NCI-H128 (cell line): ENCODE measurements around the gene C16orf54.
A peak's percentile ranks its signal among the peaks of the same experiment; 100 is the strongest.
"Not testable (repeated sequence)": the region's sequence is repeated elsewhere in the genome, so short reads cannot be mapped to it uniquely, and the experiment has no call there.

ENCODE experiments used
- DNase-seq: peaks from one replicate; lab custom pipeline; 2025; ENCODE audit not compliant: unreplicated experiment; lab: John Stamatoyannopoulos, UW

Gene C16orf54

GRCh38 chr16:29709657-29710056, 36.1 kb downstream of the C16orf54 start:
- DNase-seq, result not testable (repeated sequence)

- DNase-seq, result no peak
Observed at GRCh38 chr16:29708917-29709600, 36.7 kb downstream of the C16orf54 start.

DNA sequence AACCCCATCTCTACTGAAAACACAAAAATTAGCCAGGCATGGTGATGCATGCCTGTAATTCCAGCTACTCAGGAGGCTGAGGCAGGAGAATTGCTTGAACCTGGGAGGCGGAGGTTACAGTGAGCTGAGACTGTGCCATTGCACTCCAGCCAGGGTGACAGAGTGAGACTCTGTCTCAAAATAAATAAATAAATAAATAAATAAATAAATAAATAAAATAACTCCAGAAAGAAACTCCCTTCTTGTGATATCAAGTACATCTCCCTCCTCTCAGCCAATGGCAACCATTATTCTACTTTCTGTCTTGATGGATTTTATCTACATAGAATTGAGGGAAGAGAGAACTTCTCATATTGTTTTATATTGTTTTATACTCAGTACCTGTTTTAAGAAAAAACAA, 38.6 kb downstream of the C16orf54 start:
- not testable (repeated sequence) for DNase-seq

GRCh38 chr16:29705030-29705429, 40.8 kb downstream of the C16orf54 start:
- DNase-seq, result no peak

DNA sequence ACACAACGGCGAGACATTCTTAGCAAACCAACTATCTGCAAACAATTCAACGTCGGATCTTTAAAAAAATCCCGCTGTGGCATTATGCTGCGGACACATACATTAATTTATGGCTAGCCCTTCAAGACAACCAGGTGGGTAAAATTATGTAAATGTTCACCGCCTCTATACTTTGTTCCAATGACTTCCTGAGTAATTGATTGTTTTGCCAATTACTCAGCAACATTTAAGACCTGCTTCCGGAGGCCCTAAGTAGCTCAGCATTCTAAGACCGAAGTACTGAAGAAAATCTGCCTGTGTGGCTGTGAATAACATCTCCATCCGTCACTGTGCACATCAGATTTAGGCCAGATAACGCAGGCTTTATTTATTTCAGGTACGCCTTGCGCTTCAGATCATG, 43.5 kb downstream of the C16orf54 start:
- DNase-seq, result no peak

GRCh38 chr16:29701214-29701555, 44.6 kb downstream of the C16orf54 start:
- no peak for DNase-seq

- peak; percentile 29 for DNase-seq
Observed at GRCh38 chr16:29700253-29700987, 45.4 kb downstream of the C16orf54 start.

- no peak for DNase-seq
Observed at GRCh38 chr16:29699324-29700219, 46.2 kb downstream of the C16orf54 start.

DNA sequence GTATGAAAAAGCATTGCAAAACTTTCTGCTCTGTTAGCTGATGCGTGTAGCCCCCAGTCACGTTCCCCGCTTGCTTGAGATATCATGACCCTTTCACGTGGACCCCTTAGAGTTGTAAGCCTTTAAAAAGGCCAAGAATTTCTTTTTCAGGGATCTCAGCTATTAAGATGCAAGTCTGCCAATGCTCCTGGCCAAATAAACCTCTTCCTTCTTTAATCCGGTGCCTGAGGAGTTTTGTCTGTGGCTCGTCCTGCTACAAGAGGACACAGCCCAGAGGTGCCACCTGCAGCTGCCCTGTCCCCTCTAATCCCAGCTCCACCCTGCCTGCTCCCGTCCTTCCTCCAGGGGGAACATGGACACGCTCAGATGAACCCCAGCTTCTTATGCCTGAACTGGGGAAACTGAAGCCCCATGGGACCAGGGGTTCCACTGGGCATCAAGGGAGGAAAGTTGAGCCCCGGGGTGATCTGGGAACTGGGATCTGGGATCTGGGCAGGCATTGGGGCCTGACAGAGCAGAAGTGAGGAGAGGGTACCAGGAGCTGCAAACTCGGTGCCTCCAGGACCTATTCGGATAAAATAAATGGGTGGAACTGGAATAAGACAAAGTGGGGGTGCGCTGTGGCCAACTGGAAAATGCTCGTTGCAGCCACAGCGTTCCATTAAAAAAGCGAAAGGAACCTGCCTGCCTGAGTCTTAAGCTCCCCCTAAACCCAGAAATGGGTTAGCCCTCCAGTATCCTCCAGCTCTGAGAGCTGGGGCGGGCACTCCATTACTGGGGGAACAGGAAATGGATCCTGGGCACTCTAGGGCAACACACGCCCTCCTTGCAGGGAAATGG, 47.1 kb downstream of the C16orf54 start:
- DNase-seq, result no peak

DNA sequence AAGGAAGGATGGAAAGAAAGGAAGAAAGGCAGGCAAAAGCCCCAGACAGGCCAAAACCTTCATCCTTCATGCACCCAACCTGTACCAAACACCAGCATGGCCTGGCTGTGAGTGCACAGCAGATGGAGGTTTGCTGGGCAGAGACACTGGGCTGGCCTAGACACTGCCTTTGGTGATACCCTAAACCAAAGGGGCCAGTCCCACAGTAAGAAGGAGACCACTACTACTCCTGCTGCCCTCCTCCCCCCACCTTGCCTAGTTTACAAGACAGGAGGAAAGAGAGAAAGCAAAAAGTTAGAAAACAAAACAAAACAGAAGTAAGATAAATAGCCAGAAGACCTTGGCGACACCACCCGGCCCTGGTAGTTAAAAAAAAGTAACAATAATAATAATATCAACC, 47.7 kb downstream of the C16orf54 start:
- DNase-seq, result no peak

DNA sequence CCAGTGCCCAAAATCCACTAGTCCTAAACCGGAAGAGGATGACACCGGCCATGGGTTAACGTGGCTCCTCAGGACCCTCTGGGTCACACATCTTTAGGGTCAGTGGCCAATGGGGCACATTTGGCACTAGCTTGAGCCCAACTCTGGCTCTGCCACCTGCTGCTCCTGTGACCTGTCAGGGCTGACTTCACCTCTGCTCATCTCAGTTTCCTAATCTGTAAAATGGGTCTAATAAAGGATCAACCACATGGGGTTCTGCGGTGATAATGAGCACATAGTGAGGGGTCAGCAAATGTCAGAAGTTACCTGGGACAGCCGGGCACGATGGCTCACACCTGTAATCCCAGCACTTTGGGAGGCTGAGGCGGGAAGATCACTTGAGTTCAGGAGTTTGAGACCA, 48.4 kb downstream of the C16orf54 start:
- no peak for DNase-seq

DNA sequence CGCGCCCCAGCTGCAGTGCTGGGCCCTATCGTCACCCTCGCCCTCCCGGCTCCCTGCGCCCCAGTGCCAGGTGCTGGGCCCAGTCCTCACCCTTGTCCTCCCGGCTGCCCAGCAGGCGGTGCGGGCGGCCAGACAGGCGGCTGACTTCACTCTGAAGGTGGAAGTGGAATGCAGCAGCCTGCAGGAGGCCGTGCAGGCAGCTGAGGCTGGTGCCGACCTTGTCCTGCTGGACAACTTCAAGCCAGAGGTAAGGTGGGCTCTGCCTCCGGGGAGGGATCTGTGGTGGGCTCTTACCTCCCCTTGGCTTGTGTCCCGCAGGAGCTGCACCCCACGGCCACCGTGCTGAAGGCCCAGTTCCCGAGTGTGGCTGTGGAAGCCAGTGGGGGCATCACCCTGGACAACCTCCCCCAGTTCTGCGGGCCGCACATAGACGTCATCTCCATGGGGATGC, 48.9 kb downstream of the C16orf54 start:
- no peak for DNase-seq

- not testable (repeated sequence) for DNase-seq
Observed at GRCh38 chr16:29695675-29696074, 50.1 kb downstream of the C16orf54 start.

DNA sequence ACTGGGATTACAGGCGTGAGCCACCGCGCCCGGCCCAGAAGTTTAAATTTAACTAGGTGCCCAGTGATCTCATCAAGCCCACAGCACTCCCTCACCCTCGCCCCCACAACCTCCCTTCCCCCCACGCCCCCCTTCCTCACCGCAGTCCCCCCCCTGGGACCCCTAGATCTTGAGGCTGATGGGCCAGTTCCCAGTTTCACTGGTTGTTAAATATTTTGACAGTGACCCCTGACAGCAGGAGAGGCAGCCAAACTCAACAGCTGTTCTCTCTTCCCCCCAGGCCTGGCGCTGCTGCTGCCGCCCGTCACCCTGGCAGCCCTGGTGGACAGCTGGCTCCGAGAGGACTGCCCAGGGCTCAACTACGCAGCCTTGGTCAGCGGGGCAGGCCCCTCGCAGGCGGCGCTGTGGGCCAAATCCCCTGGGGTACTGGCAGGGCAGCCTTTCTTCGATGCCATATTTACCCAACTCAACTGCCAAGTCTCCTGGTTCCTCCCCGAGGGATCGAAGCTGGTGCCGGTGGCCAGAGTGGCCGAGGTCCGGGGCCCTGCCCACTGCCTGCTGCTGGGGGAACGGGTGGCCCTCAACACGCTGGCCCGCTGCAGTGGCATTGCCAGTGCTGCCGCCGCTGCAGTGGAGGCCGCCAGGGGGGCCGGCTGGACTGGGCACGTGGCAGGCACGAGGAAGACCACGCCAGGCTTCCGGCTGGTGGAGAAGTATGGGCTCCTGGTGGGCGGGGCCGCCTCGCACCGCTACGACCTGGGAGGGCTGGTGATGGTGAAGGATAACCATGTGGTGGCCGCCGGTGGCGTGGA, 51.2 kb downstream of the C16orf54 start:
- DNase-seq, result no peak

DNA sequence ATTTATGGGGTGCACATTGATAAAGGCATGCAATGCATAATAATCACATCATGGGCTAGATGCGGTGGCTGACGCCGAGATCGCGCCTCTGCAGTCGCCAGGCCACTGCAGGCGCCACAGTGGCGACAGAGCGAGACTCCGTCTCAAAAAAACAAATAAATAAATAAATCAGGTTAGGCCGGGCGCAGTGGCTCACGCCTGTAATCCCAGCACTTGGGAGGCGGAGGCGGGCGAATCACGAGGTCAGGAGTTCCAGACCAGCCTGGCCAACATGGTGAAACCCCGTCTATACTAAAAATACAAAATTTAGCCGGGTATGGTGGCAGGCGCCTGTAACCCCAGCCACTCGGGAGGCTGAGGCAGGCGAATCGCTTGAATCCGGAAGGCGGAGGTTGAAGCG, 53.2 kb downstream of the C16orf54 start:
- not testable (repeated sequence) for DNase-seq
